ENCODE results near the gene SSX2IP.
"Not testable (repeated sequence)": the region's sequence is repeated elsewhere in the genome, so short reads cannot be mapped to it uniquely, and the experiment has no call there.

Gene SSX2IP

DNA sequence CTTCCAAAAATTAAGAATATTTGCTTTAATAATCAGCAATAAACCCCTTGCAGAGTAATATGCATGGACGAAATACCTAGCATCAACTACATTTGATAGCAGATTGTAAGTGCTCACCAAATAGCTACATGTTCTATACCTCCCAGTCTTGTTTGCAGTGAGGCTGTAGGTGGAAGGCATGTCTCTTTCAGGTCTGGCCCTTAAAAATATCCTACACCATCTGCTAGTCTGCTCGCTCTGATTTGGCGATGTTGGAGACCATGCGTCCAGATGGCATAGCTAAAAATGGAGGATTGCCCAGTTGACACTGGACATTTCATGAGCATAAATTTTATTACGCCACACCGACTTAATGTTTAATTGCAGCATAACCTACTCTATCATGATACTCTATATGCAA lies 47.1 kb downstream of the SSX2IP start:
- DNase-seq (ENCODE audit: low read depth): no peak
- TF ChIP-seq, protein P1, sequence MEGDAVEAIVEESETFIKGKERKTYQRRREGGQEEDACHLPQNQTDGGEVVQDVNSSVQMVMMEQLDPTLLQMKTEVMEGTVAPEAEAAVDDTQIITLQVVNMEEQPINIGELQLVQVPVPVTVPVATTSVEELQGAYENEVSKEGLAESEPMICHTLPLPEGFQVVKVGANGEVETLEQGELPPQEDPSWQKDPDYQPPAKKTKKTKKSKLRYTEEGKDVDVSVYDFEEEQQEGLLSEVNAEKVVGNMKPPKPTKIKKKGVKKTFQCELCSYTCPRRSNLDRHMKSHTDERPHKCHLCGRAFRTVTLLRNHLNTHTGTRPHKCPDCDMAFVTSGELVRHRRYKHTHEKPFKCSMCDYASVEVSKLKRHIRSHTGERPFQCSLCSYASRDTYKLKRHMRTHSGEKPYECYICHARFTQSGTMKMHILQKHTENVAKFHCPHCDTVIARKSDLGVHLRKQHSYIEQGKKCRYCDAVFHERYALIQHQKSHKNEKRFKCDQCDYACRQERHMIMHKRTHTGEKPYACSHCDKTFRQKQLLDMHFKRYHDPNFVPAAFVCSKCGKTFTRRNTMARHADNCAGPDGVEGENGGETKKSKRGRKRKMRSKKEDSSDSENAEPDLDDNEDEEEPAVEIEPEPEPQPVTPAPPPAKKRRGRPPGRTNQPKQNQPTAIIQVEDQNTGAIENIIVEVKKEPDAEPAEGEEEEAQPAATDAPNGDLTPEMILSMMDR (conservative IDR thresholded peaks at IDR 0.05; ENCODE audit: control insufficient read depth, insufficient read depth, low read depth, low read length): no peak
- no peak overlapping the region for H3K4me3 ChIP-seq (ENCODE audit: control insufficient read depth, low read depth, low read length)

DNA sequence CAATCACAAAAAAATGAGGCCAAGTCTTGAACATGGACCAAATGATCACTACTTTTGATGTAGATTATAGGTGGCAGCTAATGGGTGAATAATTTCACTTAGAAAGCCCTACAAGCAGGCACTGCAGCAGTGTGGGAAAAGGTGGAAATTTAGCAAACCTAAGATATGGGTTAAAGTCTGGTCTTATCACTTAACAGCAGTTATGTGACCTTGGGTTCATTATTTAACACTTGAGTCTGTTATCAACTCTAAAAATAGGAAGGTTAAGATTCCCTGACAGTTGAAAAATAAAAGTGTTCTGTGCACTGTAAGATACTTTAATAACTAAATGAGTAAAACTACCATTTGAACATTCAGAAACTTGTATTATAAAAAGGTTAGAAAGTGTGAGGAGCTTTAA lies 47.5 kb downstream of the SSX2IP start:
- no peak for DNase-seq (ENCODE audit: low read depth)
- TF ChIP-seq, protein P1 (conservative IDR thresholded peaks at IDR 0.05; ENCODE audit: control insufficient read depth, insufficient read depth, low read depth, low read length): no peak
- no peak overlapping the region for H3K4me3 ChIP-seq (ENCODE audit: control insufficient read depth, low read depth, low read length)

DNA sequence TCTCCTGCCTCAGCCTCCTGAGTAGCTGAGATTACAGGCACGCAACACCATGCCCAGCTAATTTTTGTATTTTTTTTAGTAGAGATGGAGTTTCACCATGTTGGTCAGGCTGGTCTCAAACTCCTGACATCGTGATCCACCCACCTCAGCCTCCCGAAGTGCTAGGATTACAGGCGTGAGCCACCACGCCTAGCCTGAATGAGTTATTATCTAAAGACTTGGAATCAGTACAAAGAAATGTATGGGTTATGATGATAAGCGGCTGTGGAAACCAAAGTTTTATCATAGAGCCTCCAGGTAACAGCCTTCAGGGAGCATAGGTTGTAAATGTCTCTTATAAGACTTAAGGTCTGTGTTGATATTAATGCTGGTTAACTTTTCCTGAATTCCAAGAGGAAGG lies 50.5 kb downstream of the SSX2IP start:
- not testable (repeated sequence) for H3K4me3 ChIP-seq (ENCODE audit: control insufficient read depth, low read depth, low read length); DNase-seq (ENCODE audit: low read depth)

DNA sequence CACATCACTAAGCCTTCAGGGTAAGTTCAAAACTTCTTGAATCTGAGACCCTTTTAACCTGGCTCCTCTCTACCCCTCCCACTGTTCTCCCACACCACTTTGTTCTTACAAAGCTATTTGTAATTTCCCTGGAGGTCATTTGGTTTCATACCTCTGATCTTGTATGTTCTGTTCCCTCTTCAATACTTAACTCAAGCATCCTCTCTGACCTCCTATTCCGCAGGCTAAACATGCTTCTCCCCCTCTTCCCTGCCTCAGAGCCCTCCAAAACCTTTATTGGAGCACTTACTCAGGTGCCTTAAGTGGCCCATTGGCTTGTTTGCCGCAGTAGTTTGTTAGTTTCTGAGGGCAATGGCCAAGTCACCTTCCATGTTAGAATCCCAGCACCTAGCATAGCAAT lies 54.8 kb downstream of the SSX2IP start:
- TF ChIP-seq, protein P1 (conservative IDR thresholded peaks at IDR 0.05; ENCODE audit: control insufficient read depth, insufficient read depth, low read depth, low read length): no peak

DNA sequence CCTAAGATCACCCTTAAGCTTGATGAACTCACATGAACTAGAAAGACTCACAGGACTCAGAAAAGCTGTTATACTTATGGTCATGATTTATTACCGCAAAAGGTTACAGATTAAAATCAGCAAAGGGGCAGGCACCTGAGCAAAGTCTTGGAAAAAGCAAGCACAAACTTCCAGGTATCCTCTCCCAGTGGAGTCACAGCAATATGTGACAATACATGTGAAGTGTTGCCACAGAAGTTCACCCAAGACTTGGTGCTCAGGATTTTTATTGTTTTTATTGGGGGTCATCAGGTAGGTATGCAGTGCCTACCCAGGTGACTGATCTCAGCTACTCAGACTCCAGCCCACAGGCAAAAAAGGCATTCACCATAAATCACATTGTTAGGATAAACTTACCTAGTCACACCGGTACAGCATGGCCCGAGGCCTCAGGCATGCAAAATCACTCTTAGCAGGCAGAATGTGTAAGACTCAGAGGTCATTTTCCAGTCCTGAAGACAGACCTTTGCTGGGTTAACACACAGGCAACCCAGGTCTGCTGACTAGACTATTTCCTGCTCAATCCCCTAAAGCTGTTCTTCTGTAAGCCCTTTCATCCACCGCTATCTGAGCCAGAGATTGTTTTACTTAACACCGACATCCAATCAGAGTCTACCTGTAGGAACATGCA lies 55.6 kb downstream of the SSX2IP start:
- no peak overlapping the region for H3K4me3 ChIP-seq (ENCODE audit: control insufficient read depth, low read depth, low read length)
- no peak for DNase-seq (ENCODE audit: low read depth)
- TF ChIP-seq, protein P1 (conservative IDR thresholded peaks at IDR 0.05; ENCODE audit: control insufficient read depth, insufficient read depth, low read depth, low read length): no peak

More for the DNA sequence above, 54.8 kb downstream of the SSX2IP start:
- no peak for DNase-seq (ENCODE audit: low read depth)
- no peak overlapping the region for H3K4me3 ChIP-seq (ENCODE audit: control insufficient read depth, low read depth, low read length)

DNA sequence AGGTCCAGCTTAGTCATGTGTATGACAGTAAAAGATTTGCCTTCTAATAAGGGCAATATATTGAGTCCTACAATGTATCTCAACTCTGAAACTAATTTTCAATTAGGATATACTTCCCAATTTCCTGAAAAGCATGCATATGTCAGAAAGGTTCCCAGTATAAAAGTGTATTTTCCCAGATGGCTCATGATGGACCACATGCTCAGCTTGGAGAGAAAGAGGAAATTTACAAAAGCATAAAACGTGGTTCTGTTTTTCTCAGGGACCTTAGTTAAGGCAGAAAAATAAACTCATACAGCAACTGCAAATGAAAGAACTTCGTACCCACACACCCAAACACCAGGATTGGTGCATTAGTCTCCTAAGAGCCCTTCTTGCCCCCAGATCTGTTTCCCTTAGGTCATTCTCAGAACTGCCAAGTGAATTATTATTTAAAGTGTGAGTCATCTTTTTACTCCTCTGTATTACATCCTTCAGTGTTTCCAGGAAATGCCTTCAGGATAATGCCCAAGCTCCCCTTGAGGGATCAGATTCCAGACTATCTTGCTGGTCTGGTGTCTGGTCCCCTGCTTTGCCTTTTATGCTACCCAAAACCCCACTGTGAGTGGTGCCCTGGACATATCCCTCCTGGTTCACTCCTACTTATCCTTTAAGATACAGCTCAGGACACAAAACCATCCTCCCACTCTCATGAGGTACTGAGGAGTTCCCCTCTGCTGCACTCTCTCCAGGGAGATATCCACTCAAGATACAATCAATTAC lies 57.4 kb downstream of the SSX2IP start:
- peak; percentile 82 for DNase-seq (ENCODE audit: low read depth)
- TF ChIP-seq, protein P1 (conservative IDR thresholded peaks at IDR 0.05; ENCODE audit: control insufficient read depth, insufficient read depth, low read depth, low read length): no peak
- no peak overlapping the region for H3K4me3 ChIP-seq (ENCODE audit: control insufficient read depth, low read depth, low read length)

DNA sequence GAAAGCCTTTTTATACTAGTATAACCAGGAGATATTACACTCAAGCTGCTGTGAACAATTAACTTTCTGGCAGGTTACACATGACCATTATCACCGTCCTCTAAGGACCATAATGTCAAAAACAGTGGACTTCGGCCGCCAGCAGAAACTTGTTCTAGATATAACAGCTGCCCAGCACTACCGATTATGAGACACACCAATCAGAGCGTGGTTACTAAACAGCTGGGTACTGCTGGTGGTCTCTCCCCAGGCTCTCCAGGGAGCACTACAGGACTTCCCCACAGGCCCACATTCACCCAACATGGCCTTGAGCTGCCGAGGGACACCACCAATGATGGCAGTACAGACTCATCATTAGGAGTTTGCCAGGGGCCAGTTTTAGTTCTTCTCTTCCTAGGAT lies 58.1 kb downstream of the SSX2IP start:
- H3K4me3 ChIP-seq (ENCODE audit: control insufficient read depth, low read depth, low read length): no peak overlapping the region
- TF ChIP-seq, protein P1 (conservative IDR thresholded peaks at IDR 0.05; ENCODE audit: control insufficient read depth, insufficient read depth, low read depth, low read length): no peak
- DNase-seq (ENCODE audit: low read depth): no peak

Measured in fibroblast of mammary gland (primary cell).